Keratinocyte (primary cell): ENCODE measurements around the gene APBB1IP. TPM values are rescaled to one million over a fixed set of nuclear protein-coding genes. Genes with fewer than 3 reads are reported as not detected.

ENCODE experiments used
- DNase-seq: peaks from one replicate; pipeline ENCODE4 v3.0.0-alpha.2; 2011; ENCODE audit warnings: low read depth, missing footprints, low spot score
- FAIRE-seq: peaks from 2 replicates; lab custom pipeline; 2011; peaks lifted over from hg19 to GRCh38; lab: Jason Lieb, UNC
- H2AFZ ChIP-seq: 2 replicates; pipeline ENCODE4 v1.6.0; 2012; ENCODE audit warnings: low read length, control low read depth, inconsistent platforms; ENCODE audit not compliant: control insufficient read depth
- H3K27ac ChIP-seq: 2 replicates; pipeline ENCODE4 v1.5.1; 2011; ENCODE audit warnings: low read length; ENCODE audit not compliant: control insufficient read depth, insufficient read depth
- H3K27me3 ChIP-seq: 3 replicates; pipeline ENCODE4 v1.6.0; 2011; ENCODE audit warnings: low read length; ENCODE audit not compliant: control insufficient read depth, insufficient read depth; ENCODE audit errors: extremely low read depth
- H3K36me3 ChIP-seq, 2 experiments: 2 replicates in 1 of 2; 3 replicates in 1 of 2; pipeline ENCODE4 v1.5.1; 2011; ENCODE audit warnings: low read length in 2 of 2, mild to moderate bottlenecking in 1 of 2; ENCODE audit not compliant: control insufficient read depth in 2 of 2, insufficient read depth in 2 of 2; ENCODE audit errors: extremely low read depth in 1 of 2
- H3K4me1 ChIP-seq: 3 replicates; pipeline ENCODE4 v1.5.1; 2011; ENCODE audit warnings: low read length; ENCODE audit not compliant: control insufficient read depth, insufficient read depth; ENCODE audit errors: extremely low read depth
- H3K4me2 ChIP-seq: 3 replicates; pipeline ENCODE4 v1.6.0; 2011; ENCODE audit warnings: low read depth, low read length; ENCODE audit not compliant: control insufficient read depth, insufficient read depth; ENCODE audit errors: extremely low read depth
- H3K4me3 ChIP-seq, 3 experiments: fragments of 200-600 bp in 1 of 3; sonication (generic) in 1 of 3; 2 replicates in 2 of 3; 3 replicates in 1 of 3; pipeline ENCODE4 v1.5.1; 2011 to 2016; ENCODE audit warnings: low read length in 3 of 3, mild to moderate bottlenecking in 3 of 3, control low read depth in 2 of 3, inconsistent platforms in 1 of 3, low read depth in 1 of 3, mixed read lengths in 1 of 3, mixed run types in 1 of 3, moderate library complexity in 1 of 3; ENCODE audit not compliant: control insufficient read depth in 2 of 3, insufficient read depth in 2 of 3; ENCODE audit errors: extremely low read depth in 1 of 3
- H3K79me2 ChIP-seq: 2 replicates; pipeline ENCODE4 v1.6.0; 2012; ENCODE audit warnings: low read length; ENCODE audit not compliant: control insufficient read depth, insufficient read depth
- H3K9ac ChIP-seq: 3 replicates; pipeline ENCODE4 v1.6.0; 2011; ENCODE audit warnings: low read length; ENCODE audit not compliant: control insufficient read depth, insufficient read depth; ENCODE audit errors: extremely low read depth
- H3K9me1 ChIP-seq: 3 replicates; pipeline ENCODE4 v1.6.0; 2011; ENCODE audit warnings: low read length; ENCODE audit not compliant: control insufficient read depth, insufficient read depth; ENCODE audit errors: extremely low read depth
- H3K9me3 ChIP-seq: 2 replicates; pipeline ENCODE4 v1.5.1; 2012; ENCODE audit warnings: low read depth, low read length; ENCODE audit not compliant: control insufficient read depth
- H4K20me1 ChIP-seq: 3 replicates; pipeline ENCODE4 v1.6.0; 2011; ENCODE audit warnings: low read length; ENCODE audit not compliant: control insufficient read depth, insufficient read depth; ENCODE audit errors: extremely low read depth
- CTCF ChIP-seq, 3 experiments: IDR thresholded peaks in 1 of 3; conservative IDR thresholded peaks in 1 of 3; optimal IDR thresholded peaks in 1 of 3; 2 replicates in 2 of 3; 3 replicates in 1 of 3; pipeline versions ENCODE3 to v1.5.1; 2011; ENCODE audit warnings: low read length in 3 of 3, mild to moderate bottlenecking in 3 of 3, moderate library complexity in 2 of 3, control low read depth in 1 of 3, inconsistent platforms in 1 of 3; ENCODE audit not compliant: insufficient read depth in 2 of 3; ENCODE audit errors: extremely low read depth in 1 of 3
- EZH2 ChIP-seq: IDR thresholded peaks from one replicate; pipeline ENCODE4 v1.6.1; 2012; ENCODE audit warnings: inconsistent platforms, mild to moderate bottlenecking, low read length, moderate library complexity
- dilution Hi-C: fragments of 300-500 bp; cut with MboI; formaldehyde crosslinking; loops from one replicate; pipeline ENCODE4 v1.7.0; 2020; ENCODE audit warnings: low sequenced_read_pairs; ENCODE audit not compliant: extremely low pct_ligation_motif_present
- polyA plus RNA-seq, 5 experiments: library from polyadenylated mRNA; depleted of rRNA in 3 of 5; stranded (reverse) in 3 of 5; stranded (forward) in 1 of 5; unstranded in 1 of 5; fragments of >200 nt; gene quantifications; 1 replicate in 1 of 5; 2 replicates in 3 of 5; 3 replicates in 1 of 5; pipeline versions ENCODE4 v1.2.1 to v1.2.3, GENCODE V29; 2011 to 2012; ENCODE audit warnings: missing spikeins in 2 of 5, low read depth in 1 of 5, low replicate concordance in 1 of 5

Gene APBB1IP
- polyA plus RNA-seq, 1 donor (not counting 4 experiments of a cell fraction or from before 2014, with no cell fraction given): not detected

- dilution Hi-C loops: no loop called here
- Histone ChIP-seq H3K4me1 (peaks cover 7% of the 10 kb centered on the region), H3K9me3 (no peaks in the 10 kb centered on the region), H3K36me3 (no peaks in the 10 kb centered on the region), H3K4me2 (no peak overlapping the region), H3K27me3 (no peaks in the 10 kb centered on the region), H3K9me1 (no peaks in the 10 kb centered on the region), H2AFZ (no peak overlapping the region), H3K27ac (no peak overlapping the region), H3K9ac (no peak overlapping the region), H3K4me3 (no peak overlapping the region), H3K79me2 (no peaks in the 10 kb centered on the region), H4K20me1 (no peaks in the 10 kb centered on the region)
- DNase-seq (no peak), FAIRE-seq (no peak)
- no peak for TF ChIP-seq EZH2
- TF ChIP-seq CTCF (optimal IDR thresholded peaks at IDR 0.05 in 1 of 3, IDR thresholded peaks at IDR 0.05 in 1 of 3, conservative IDR thresholded peaks at IDR 0.05 in 1 of 3; ENCODE audit: extremely low read depth in 1 of 3, insufficient read depth in 2 of 3, low read length in 3 of 3): no peak
Measured at GRCh38 chr10:26468700-26469099, 30.6 kb downstream of the APBB1IP start.

- no peaks in the 10 kb centered on the region for H3K9me3 ChIP-seq
- H4K20me1 ChIP-seq: no peaks in the 10 kb centered on the region
- no peaks in the 10 kb centered on the region for H3K36me3 ChIP-seq
- H2AFZ ChIP-seq: no peak overlapping the region
- H3K4me3 ChIP-seq: no peak overlapping the region
- H3K9ac ChIP-seq: no peak overlapping the region
- peaks cover 7% of the 10 kb centered on the region for H3K4me1 ChIP-seq
- H3K79me2 ChIP-seq: no peaks in the 10 kb centered on the region
- H3K27ac ChIP-seq: no peak overlapping the region
- TF ChIP-seq EZH2: no peak
- TF ChIP-seq CTCF (optimal IDR thresholded peaks at IDR 0.05 in 1 of 3, IDR thresholded peaks at IDR 0.05 in 1 of 3, conservative IDR thresholded peaks at IDR 0.05 in 1 of 3; ENCODE audit: extremely low read depth in 1 of 3, insufficient read depth in 2 of 3, low read length in 3 of 3): no peak
- FAIRE-seq (no peak), DNase-seq (no peak)
- dilution Hi-C loops: no loop called here
- H3K4me2 ChIP-seq: no peak overlapping the region
- no peaks in the 10 kb centered on the region for H3K9me1 ChIP-seq
- H3K27me3 ChIP-seq: no peaks in the 10 kb centered on the region
Measured at GRCh38 chr10:26472492-26472778, 34.3 kb downstream of the APBB1IP start.
